HK-2 (cell line): Measurements from ENCODE around the gene ADPRHL1.

Experiments used
- DNase-seq: peaks from one replicate; pipeline ENCODE4 v3.0.0-alpha.2; 2018; ENCODE audit not compliant: unreplicated experiment

ADPRHL1 gene

GRCh38 chr13:113431171-113431570 lies 22.1 kb downstream of the ADPRHL1 start:
- DNase-seq, result no peak

- no peak for DNase-seq
These were observed 22.7 kb downstream of the ADPRHL1 start for GRCh38 chr13:113430378-113431110.

- DNase-seq, result no peak
These were observed 23.7 kb downstream of the ADPRHL1 start for GRCh38 chr13:113429608-113429985.

- no peak for DNase-seq
These were observed 24.2 kb downstream of the ADPRHL1 start for GRCh38 chr13:113428871-113429607.

GRCh38 chr13:113428469-113428865 lies 24.8 kb downstream of the ADPRHL1 start:
- no peak for DNase-seq

- no peak for DNase-seq
These were observed 25.5 kb downstream of the ADPRHL1 start for GRCh38 chr13:113427562-113428468.

GRCh38 chr13:113426591-113426986 lies 26.7 kb downstream of the ADPRHL1 start:
- no peak for DNase-seq

GRCh38 chr13:113425941-113426590 lies 27.2 kb downstream of the ADPRHL1 start:
- DNase-seq, result no peak

GRCh38 chr13:113423520-113424163 lies 29.6 kb downstream of the ADPRHL1 start:
- no peak for DNase-seq

GRCh38 chr13:113422807-113423519 lies 30.3 kb downstream of the ADPRHL1 start:
- DNase-seq, result no peak

GRCh38 chr13:113421673-113422270 lies 31.5 kb downstream of the ADPRHL1 start:
- no peak for DNase-seq

GRCh38 chr13:113420833-113421600 lies 32.3 kb downstream of the ADPRHL1 start:
- no peak for DNase-seq

GRCh38 chr13:113420232-113420631 lies 33.1 kb downstream of the ADPRHL1 start:
- DNase-seq, result no peak

GRCh38 chr13:113419531-113420193 lies 33.6 kb downstream of the ADPRHL1 start:
- no peak for DNase-seq

GRCh38 chr13:113418722-113419049 lies 34.6 kb downstream of the ADPRHL1 start:
- DNase-seq, result no peak

GRCh38 chr13:113417836-113418721 lies 35.2 kb downstream of the ADPRHL1 start:
- DNase-seq, result no peak

GRCh38 chr13:113417008-113417751 lies 36.1 kb downstream of the ADPRHL1 start:
- DNase-seq, result no peak
